GOT3 (cell line): ENCODE data around the gene PXN.

ENCODE experiments used
- DNase-seq: peaks from one replicate; lab custom pipeline; 2025; ENCODE audit warnings: mixed read lengths; lab: John Stamatoyannopoulos, UW

Gene PXN

DNA sequence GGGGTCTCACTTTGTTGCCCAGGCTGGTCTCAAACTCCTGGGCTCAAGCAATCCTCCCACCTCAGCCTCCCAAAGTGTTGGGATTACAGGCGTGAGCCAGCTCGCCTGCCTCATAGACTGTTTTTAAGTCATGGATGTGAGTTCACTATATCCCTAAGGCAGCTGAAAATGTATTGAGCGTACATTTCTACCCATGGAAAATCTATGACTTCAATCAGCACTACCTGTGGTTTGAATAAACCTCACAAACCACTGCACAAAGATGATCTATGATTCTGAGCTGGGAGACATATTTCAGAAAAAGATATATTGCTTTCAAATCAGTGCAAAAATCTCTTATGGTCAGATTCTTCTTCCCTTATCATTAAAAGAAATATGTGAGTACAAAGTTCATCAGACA, 93.5 kb downstream of the PXN start:
- DNase-seq = no peak

DNA sequence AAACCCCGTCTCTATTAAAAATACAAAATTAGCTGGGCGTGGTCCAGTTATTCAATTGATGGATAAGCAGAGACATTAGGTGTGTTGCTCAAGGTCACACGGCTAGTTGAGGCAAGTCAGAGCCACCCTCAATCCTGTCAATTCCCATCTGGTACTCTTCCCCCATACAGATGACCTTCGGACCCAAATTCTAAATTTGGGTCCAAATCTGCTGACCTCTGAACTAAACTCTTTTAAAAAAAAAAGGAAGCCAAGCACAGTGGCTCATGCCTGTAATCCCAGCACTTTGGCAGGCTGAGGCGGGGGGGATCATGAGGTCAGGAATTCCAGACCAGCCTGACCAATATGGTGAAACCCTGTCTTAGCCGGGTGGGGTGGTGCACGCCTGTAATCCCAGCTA, 94.9 kb downstream of the PXN start:
- no peak for DNase-seq

DNA sequence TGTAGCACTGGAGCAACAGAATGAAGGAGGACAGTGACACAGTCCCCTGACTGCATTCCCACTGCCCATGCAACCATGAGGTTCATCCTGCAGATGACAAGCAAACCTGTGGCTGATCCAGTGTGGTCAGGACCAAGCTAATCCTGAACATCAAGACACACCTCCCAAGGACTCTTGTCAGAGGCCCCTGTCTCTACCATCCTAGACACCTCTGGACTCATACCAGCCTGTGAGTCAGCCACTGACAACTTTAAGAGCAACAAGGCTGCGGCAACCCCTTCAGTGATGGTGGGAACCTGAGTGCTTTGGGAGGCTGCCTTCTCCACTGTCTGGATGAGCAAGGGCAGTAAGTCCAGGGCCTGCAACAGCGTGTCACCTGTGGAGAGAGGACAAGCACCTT, 95.6 kb downstream of the PXN start:
- no peak for DNase-seq

DNA sequence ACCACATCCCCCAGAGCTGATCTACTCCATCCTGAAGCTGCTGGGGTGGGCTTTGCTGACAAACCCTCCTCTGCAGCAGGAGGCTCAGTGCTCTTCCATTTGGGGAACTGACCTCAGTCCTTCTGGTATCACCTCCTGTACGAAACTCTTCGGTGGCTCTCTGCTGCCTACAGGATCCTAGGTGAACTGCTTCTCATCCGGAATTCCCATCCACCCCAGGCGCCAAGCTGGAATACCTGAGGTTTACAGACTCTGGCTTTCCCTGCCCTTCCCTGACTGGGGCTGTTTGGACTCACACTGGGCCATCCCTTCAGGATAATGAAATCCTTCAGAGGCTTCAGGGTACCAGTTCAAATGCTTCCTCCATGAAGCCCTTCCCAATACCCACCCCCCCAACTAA, 97.2 kb downstream of the PXN start:
- DNase-seq = no peak

DNA sequence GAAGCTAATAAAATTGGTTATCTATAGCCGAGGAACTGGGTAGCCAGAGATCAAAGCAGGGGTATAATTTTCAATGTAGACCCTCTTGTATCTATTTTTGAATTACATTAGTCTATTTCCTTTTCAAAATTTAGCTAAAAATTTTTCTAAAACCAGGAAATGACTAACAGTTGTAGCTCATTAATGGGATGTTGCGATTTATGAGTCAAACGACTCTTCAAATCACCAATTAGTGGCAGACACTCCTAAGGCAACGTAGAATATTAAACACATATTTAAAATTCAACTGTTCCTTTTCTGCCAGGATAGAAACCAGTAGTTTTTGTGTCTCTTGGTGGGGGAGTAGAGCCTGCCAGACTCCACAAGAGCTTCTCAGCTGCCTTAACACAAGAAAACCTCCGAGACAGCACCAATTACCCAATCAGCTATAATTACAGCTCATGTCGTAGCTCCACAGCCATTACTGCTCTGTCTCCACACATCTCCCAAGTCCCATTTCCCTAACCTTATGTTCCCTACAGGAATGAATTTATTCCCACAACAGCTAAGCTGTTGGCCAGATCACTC, 97.9 kb downstream of the PXN start:
- no peak for DNase-seq

DNA sequence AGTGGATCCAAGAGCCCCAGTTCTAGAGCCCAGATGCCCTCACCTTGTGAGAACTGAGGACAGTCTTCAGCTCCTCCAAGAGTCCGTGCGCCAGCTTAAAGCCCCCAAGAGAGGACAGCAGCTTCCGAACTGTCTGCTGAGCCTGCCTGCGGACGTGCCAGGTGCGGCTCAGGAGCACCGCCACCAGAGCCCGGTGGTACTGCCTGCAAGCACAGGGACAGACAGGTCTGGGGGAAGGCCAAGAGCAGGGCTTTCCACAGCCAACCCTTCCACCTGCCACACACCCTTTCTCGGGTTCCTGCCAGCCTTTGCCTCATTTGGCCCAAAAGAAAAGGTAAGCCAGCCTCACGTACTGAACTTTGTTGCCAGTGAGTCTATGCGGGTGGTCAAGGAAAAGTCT, 101.2 kb downstream of the PXN start:
- no peak for DNase-seq

DNA sequence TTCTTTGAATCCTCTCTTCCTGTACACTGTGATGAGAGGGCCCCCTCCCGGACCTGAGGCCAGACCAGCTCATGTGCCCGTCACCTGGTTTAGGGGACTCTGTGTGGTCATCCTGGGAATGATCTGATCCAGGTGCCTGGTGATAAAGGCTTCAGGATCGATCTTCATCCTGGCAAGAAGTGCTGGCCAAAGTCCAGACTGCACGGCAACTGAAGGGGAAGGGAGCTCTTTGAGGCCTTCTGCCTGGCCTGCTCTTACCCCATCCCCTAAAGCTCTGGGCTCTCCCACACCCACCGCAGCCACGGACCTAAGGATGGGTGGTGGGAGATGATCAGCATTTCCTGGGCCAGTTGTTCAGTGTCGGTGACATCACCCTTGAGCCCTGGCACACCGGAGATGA, 102.8 kb downstream of the PXN start:
- DNase-seq = no peak

DNA sequence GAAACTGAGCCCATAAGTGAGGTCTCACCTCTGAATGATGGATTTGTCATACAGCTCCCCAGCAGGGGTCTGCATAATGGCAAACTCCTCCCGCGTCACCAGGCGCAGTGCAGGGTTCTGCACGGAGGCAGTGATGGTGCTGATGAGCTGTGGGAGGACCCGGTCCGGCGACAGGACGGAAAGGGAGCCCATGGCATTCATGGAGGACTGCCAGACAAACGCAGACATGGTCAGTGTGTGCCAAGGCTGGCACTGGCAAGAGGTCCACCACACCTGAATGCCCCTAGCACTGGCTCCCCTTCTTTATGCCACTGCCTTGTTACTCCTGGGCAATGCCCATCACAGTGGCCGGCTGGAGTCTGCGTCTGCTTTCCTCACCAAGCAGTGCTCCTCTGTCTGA, 103.7 kb downstream of the PXN start:
- DNase-seq = no peak
